Spleen (tissue), 13 donors: Measurements from ENCODE around the gene BEST3. TPM values are rescaled to one million over a fixed set of nuclear protein-coding genes. Genes with fewer than 3 reads are reported as not detected.

Source experiments
- DNase-seq: peaks from one replicate; pipeline ENCODE4 v3.0.0-alpha.2; 2020
- H3K27ac ChIP-seq, 8 donors: fragments of 200-600 bp; sonication (generic) in 7 of 8; 1 replicate in 4 of 8; 2 replicates in 4 of 8; pipeline versions ENCODE4 v1.5.0 to v1.8.0; 2016 to 2021; ENCODE audit warnings: inconsistent platforms in 4 of 8, mild to moderate bottlenecking in 4 of 8, moderate library complexity in 1 of 8
- H3K27me3 ChIP-seq, 7 donors: fragments of 200-600 bp; sonication (generic) in 6 of 7; replicated peaks in 1 of 7; 1 replicate in 4 of 7; 2 replicates in 3 of 7; pipeline versions ENCODE4 v1.5.0 to v1.8.0; 2016 to 2021; ENCODE audit warnings: inconsistent platforms in 3 of 7, mild to moderate bottlenecking in 1 of 7
- H3K36me3 ChIP-seq, 6 donors: fragments of 200-600 bp; sonication (generic) in 5 of 6; 1 replicate in 4 of 6; 2 replicates in 2 of 6; pipeline versions ENCODE4 v1.5.0 to v1.8.0; 2016 to 2021; ENCODE audit warnings: inconsistent platforms in 2 of 6
- H3K4me1 ChIP-seq, 6 donors: fragments of 200-600 bp; sonication (generic) in 5 of 6; 1 replicate in 3 of 6; 2 replicates in 3 of 6; pipeline versions ENCODE4 v1.5.0 to v1.8.0; 2016 to 2021; ENCODE audit warnings: inconsistent platforms in 3 of 6
- H3K4me3 ChIP-seq, 8 donors: fragments of 200-600 bp; sonication (generic) in 7 of 8; 1 replicate in 4 of 8; 2 replicates in 4 of 8; pipeline versions ENCODE4 v1.5.0 to v1.8.0; 2016 to 2021; ENCODE audit warnings: inconsistent platforms in 4 of 8, mild to moderate bottlenecking in 4 of 8, moderate library complexity in 2 of 8
- H3K9me3 ChIP-seq, 8 donors: fragments of 200-600 bp; sonication (generic) in 7 of 8; 1 replicate in 4 of 8; 2 replicates in 4 of 8; pipeline versions ENCODE4 v1.5.0 to v1.8.0; 2016 to 2021; ENCODE audit warnings: inconsistent platforms in 4 of 8
- POLR2A ChIP-seq, 3 donors: fragments of 450-650 bp; IDR thresholded peaks; one replicate each; pipeline ENCODE4 v1.5.1; 2017; ENCODE audit warnings: antibody characterized with exemption in 3 of 3, mild to moderate bottlenecking in 1 of 3
- POLR2AphosphoS5 ChIP-seq, 3 donors: sonication (generic); formaldehyde crosslinking; IDR thresholded peaks; one replicate each; pipeline ENCODE4 v1.5.1; 2017; ENCODE audit warnings: antibody characterized with exemption in 3 of 3
- WGBS, 5 donors: extraction: QIAGEN DNeasy Blood & Tissue Kit in 3 of 5; methylation state at CpG; one replicate each; pipeline versions ENCODE4 v1.1.5 to v1.1.7; 2013 to 2018; 5-methylcytosine and 5-hydroxymethylcytosine counted together
- intact Hi-C: fragments of 100-400 bp; cut with DNase I; formaldehyde crosslinking; loops from one replicate; pipeline ENCODE4 v1.15.0; 2023; ENCODE audit warnings: low total_unique reads
- long read RNA-seq, 2 donors: transcript quantifications; one replicate each; lab custom pipeline, GENCODE V29; 2026
- polyA plus RNA-seq, 3 donors: library from polyadenylated mRNA; stranded (reverse); fragments of 200-250 nt; gene quantifications; one replicate each; pipeline ENCODE4 v1.2.1, GENCODE V29; 2013
- total RNA-seq, 7 donors: library from RNA; depleted of rRNA in 3 of 7; stranded (reverse); fragments of >200 nt in 3 of 7; fragmentation: NEBNext Ultra II Directional in 4 of 7; extraction: Animal tissue kit (Norgen Biotek cat#: 25700) in 4 of 7; gene quantifications; one replicate each; pipeline versions ENCODE4 v1.1.0 to v1.2.1, GENCODE V29; 2016 to 2021
- TF ChIP-seq, protein P1 (sequence below), 11 experiments: fragments of 200-600 bp in 7 of 11; fragments of 450-650 bp in 4 of 11; sonication (generic) in 4 of 11; IDR thresholded peaks in 8 of 11; conservative IDR thresholded peaks in 3 of 11; 1 replicate in 7 of 11; 2 replicates in 4 of 11; pipeline versions ENCODE4 v1.4.0 to v1.8.0; 2016 to 2021; ENCODE audit warnings: antibody characterized with exemption in 11 of 11, inconsistent platforms in 4 of 11, mild to moderate bottlenecking in 1 of 11
- donor health status: healthy with polysubstance abuse.
- donor health status: DM: no; HTN: no; CAD: no; lungs with moderate emphysema.
- donor health status: DM: no; HTN: no; CAD: no.
- donor health status: Bipolar disorder and iron deficiency.
- donor health status: healthy.
- donor health status: DM: no; HTN: no; CAD: no.
- donor health status: DM: yes; HTN: yes; CAD: no.

The BEST3 gene
- total RNA-seq = under 1 TPM in 1 of 7 donors, not detected in 6; 0.14 TPM
- polyA plus RNA-seq = not detected
- long read RNA-seq, donor 1 = 0 reads
- long read RNA-seq, donor 2 = 0 reads

DNA sequence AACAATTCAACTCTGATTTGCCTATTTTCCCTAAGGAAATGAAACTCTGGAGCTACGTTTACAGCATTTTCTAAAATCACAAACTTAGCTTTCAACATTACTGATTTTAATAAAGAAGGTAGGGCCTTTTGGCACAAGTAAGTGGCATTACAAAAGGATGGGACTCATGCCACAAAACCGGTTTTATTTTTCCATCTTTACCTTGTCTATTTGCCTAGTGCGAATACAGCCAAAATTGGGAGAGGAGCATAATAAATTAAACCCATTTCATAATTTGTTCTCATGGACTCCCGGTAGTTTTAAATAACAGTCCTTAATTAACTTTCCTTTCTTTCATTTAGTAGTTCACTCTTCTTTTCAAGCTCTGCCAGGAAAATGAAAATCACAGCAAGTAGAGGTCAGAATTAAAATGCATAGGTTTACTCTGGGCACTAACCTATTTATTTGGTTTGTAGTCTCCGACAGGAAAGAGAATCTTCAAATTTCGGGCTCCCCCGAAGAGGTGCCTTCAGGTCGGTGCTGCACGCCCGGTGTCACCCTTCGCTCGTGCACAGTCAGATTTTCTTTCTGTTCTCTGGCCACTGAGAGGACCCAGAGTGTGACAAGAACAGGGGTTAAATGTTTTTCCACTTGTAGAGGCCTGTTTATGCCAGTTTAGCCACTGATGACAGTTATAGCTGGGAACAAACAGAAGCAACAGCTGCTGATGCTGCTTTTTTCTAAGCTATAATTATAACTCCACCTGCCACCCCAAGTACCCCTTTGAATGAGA is at the start of gene BEST3:
BEST3 (minus strand) TSS at position 535 of the 772 bp plus-strand sequence. CDS start 1,505 bp downstream, outside the sequence.
- DNase-seq = no peak
- H3K27me3 ChIP-seq = peaks cover 0 to 4% (median 0%) of the 10 kb centered on the region in 7 donors
- H3K4me1 ChIP-seq = no peaks in the 10 kb centered on the region
- no peak within 1 kb of the TSS for H3K27ac ChIP-seq
- 80 to 88% (median 86%) methylated on average over 12 of the region's 12 CpGs for WGBS, 5 donors
- H3K36me3 ChIP-seq = no peaks in the 10 kb centered on the region
- H3K4me3 ChIP-seq = no peak within 1 kb of the TSS
- no peaks in the 10 kb centered on the region for H3K9me3 ChIP-seq
- TF ChIP-seq POLR2AphosphoS5 (IDR thresholded peaks at IDR 0.05) (no peak), POLR2A (IDR thresholded peaks at IDR 0.05) (no peak)
- TF ChIP-seq, protein P1, sequence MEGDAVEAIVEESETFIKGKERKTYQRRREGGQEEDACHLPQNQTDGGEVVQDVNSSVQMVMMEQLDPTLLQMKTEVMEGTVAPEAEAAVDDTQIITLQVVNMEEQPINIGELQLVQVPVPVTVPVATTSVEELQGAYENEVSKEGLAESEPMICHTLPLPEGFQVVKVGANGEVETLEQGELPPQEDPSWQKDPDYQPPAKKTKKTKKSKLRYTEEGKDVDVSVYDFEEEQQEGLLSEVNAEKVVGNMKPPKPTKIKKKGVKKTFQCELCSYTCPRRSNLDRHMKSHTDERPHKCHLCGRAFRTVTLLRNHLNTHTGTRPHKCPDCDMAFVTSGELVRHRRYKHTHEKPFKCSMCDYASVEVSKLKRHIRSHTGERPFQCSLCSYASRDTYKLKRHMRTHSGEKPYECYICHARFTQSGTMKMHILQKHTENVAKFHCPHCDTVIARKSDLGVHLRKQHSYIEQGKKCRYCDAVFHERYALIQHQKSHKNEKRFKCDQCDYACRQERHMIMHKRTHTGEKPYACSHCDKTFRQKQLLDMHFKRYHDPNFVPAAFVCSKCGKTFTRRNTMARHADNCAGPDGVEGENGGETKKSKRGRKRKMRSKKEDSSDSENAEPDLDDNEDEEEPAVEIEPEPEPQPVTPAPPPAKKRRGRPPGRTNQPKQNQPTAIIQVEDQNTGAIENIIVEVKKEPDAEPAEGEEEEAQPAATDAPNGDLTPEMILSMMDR (IDR thresholded peaks at IDR 0.05 in 8 of 11, conservative IDR thresholded peaks at IDR 0.05 in 3 of 11) = no peak
- intact Hi-C loops = no loop called here

DNA sequence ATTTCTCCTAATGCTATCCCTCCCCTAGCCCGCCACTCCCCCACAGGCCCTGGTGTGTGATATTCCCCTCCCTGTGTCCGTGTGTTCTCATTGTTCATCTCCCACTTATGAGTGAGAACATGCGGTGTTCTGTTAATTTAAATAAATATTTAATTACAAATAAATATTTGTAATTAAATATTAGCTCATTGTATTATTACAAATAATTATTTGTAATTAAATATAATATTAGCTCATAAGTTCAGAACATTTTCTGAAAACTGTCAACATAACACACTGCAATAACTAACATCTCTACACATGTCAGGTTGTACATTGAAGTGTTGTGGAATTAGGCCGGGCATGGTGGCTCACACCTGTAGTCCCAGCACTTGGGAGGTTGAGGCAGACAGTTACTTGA is 45.0 kb upstream of the BEST3 start:
- DNase-seq = no peak
- no peak for TF ChIP-seq POLR2AphosphoS5 (IDR thresholded peaks at IDR 0.05)
- no peak overlapping the region for H3K4me3 ChIP-seq
- no peaks in the 10 kb centered on the region for H3K36me3 ChIP-seq
- no peaks in the 10 kb centered on the region for H3K9me3 ChIP-seq
- 83 to 97% (median 95%) methylated on average over 4 of the region's 4 CpGs for WGBS, 5 donors
- no peak overlapping the region for H3K27ac ChIP-seq
- no peaks in the 10 kb centered on the region for H3K27me3 ChIP-seq
- intact Hi-C loops = no loop called here
- H3K4me1 ChIP-seq = peaks cover 3 to 17% (median 10%) of the 10 kb centered on the region in 6 donors

DNA sequence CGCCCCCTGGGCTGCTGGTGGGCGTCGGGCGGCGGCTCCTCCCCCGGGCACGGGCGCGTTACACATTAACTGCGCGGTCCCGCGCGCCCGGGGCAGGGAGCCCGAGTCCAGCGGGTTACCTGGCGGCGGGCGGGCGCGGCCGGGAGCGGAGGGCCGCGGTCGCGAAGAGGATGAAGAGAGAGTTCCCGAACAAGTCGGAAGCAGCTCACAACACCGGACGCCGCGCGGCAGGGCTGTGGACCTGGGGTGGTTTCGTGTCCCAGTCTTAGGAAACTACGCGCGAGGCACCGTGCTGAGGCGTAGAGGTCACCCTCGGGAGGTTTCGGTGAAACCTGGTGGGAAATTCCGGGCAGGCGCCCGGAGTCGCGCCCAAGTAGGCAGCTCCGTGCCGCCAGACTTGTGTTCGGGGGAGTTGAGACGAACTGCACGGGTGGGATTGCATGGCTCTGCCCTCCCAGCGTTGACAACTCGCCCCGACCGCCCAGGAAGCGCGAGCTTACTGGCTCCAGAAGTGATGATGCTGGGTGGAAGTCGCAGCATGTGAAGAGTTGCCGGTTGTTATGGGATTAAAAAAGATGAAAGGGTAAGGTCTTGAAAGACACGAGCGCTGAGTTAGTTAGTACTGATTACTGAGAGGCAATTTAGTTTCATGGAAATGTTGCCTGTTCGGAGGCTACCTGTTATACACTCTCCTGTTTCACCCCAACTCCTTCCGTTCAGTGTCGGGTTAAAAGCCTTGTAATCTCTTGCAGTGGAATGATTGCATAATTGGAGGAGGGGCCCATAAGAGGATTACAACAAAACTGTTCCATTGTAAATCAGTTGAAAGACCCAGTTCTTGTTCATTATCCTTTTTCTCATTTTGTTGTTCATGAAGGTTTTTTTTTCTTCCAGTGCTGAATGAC is 40.4 kb upstream of the BEST3 start:
- H3K4me3 ChIP-seq = peak overlapping the region; percentile 77 to 100 (median 95)
- H3K36me3 ChIP-seq = no peaks in the 10 kb centered on the region
- no peaks in the 10 kb centered on the region for H3K27me3 ChIP-seq
- no peaks in the 10 kb centered on the region for H3K9me3 ChIP-seq
- peaks cover 3 to 23% (median 12%) of the 10 kb centered on the region in 6 donors for H3K4me1 ChIP-seq
- TF ChIP-seq, protein P1 (IDR thresholded peaks at IDR 0.05 in 8 of 11, conservative IDR thresholded peaks at IDR 0.05 in 3 of 11) = no peak
- TF ChIP-seq POLR2AphosphoS5 (IDR thresholded peaks at IDR 0.05) = peak; percentile 54 to 74 (median 68)
- peak overlapping the region; percentile 49 to 92 (median 84) for H3K27ac ChIP-seq
- intact Hi-C loops = no loop called here
- DNase-seq = peak; percentile 92
- WGBS, 5 donors = 0 to 2% (median 0%) methylated on average over 26 to 66 of the region's 66 CpGs

DNA sequence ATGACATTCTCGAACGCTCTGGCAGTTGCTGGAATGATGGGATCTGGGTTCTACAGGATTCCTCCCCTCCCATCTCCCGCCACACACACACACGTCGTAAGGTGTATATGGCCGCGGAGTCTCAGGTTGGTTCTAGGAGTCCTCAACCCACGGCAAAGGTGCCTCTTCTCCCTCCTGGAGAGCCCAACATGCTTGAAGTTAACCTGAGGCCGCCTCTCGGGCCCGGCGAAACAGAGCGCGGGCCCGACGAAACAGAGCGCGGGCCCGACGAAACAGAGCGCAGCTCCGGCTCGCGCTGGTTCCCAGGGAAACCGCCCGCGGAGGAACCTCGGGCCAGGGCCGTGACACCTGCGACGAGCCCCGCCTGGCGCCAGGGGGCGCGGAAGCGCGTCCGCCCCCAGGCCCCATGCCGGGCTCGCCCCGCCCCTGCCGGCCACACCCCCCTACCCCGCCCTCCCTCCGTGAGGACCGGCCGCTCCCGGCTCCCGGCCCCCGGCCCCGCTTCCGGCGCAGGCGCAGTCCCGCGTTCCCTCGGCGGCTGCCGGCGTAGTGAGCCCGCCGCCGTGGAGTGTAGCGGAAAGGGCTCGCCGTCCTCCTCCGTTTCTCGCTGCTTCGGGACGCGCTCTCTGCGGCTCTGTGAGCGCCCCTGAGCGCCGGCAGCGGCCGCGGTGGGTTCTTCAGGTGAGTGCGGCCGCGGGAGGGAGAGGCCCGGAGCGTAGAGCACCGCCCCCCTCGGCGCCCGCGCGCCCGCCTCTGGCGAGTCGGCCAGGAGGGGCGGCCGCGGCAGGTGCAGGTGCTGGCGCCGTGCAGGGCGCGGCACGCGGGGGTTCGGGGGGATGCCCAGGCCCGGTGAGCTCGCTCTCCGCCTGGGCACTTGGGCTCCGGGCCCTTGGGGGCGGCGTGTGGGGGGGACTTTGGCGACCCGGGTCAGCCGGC is 39.5 kb upstream of the BEST3 start, which contains the start of gene RAB3IP:
RAB3IP (plus strand) TSS at position 510 of the 936 bp plus-strand sequence. CDS start 16,549 bp downstream, outside the sequence.
- peak; percentile 88 for TF ChIP-seq POLR2AphosphoS5 (IDR thresholded peaks at IDR 0.05)
- TF ChIP-seq, protein P1 (IDR thresholded peaks at IDR 0.05 in 8 of 11, conservative IDR thresholded peaks at IDR 0.05 in 3 of 11) = peak in 9 of 11 experiments; percentile 37 to 93 (median 89)
- peak in 1 of 3 donors; percentile 40 for TF ChIP-seq POLR2A (IDR thresholded peaks at IDR 0.05)
- H3K9me3 ChIP-seq = no peaks in the 10 kb centered on the region
- H3K27ac ChIP-seq = peak within 1 kb of the TSS; percentile 49 to 92 (median 84)
- H3K4me3 ChIP-seq = peak within 1 kb of the TSS; percentile 77 to 100 (median 95)
- DNase-seq = peak; percentile 98
- H3K27me3 ChIP-seq = no peaks in the 10 kb centered on the region
- H3K36me3 ChIP-seq = no peaks in the 10 kb centered on the region
- H3K4me1 ChIP-seq = peaks cover 3 to 23% (median 12%) of the 10 kb centered on the region in 6 donors
- intact Hi-C loops = no loop called here
- WGBS, 5 donors = 1 to 11% (median 2%) methylated on average over 8 to 110 of the region's 110 CpGs
